Activated T-helper 17 cell treated with anti-CD3 and anti-CD28 coated beads, Interleukin-2, amount 50 U/mL, for 72 hours (primary cell): ENCODE data around the gene EFNA1. TPM values are rescaled to one million over a fixed set of nuclear protein-coding genes. Genes with fewer than 3 reads are reported as not detected.

ENCODE experiments used
- ATAC-seq: fragments of 150-1000 bp; cut with Tn5 transposase; replicated peaks from 2 replicates; pipeline ENCODE4 v1.10.0; 2021; ENCODE audit warnings: mild to moderate bottlenecking, moderate library complexity
- H3K27ac Mint-ChIP-seq: one replicate; pipeline ENCODE4 v1.8.0; 2022; ENCODE audit warnings: mixed read lengths
- H3K27me3 Mint-ChIP-seq: one replicate; pipeline ENCODE4 v1.8.0; 2022; ENCODE audit warnings: mixed read lengths
- H3K36me3 Mint-ChIP-seq: one replicate; pipeline ENCODE4 v1.8.0; 2022; ENCODE audit warnings: low read depth, mild to moderate bottlenecking, mixed read lengths
- H3K4me1 Mint-ChIP-seq: one replicate; pipeline ENCODE4 v1.8.0; 2022; ENCODE audit warnings: mixed read lengths
- H3K4me3 Mint-ChIP-seq: one replicate; pipeline ENCODE4 v1.8.0; 2022; ENCODE audit warnings: mild to moderate bottlenecking, mixed read lengths
- H3K9me3 Mint-ChIP-seq: one replicate; pipeline ENCODE4 v1.8.0; 2022; ENCODE audit warnings: mixed read lengths
- total RNA-seq, 2 donors: library from RNA; stranded (reverse); gene quantifications; one replicate each; pipeline ENCODE4 v1.2.3, GENCODE V29; 2022

EFNA1 gene
- total RNA-seq, 2 donors from 2014 or later, result 0.48 TPM; not detected in 1

DNA sequence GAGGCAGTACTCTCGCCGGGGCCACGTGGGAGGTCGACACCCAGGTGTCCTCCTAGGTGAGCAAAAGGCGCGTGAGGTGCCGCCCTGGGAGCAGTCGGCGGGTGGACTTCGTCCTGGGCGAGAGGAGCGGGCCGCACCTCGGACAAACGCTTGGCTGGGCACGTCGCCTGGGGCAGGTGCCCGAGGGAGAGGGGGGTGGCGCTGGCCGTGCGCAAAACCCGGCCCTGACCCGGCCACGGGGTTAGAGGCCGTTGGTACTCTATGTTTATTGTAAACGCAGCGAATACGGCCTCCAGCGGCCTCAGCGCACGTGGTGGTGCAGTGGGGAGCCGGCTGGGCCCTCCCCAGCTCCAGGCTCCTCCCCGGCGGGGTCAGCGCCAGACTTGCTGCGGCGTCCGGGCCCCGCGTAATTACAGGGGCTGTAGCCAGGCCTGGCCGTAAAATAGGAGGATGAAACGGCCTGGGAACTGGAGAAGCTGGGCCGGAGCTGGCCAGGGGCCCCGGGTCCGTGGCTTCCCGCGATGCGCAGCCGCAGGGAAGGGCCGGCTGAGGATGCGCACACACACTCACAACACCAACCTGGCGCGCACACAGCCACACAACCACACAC lies 1.6 kb upstream of the EFNA1 start:
- Mint-ChIP-seq H3K36me3 (no peaks in the 10 kb centered on the region), H3K4me3 (peak overlapping the region; percentile 79)

DNA sequence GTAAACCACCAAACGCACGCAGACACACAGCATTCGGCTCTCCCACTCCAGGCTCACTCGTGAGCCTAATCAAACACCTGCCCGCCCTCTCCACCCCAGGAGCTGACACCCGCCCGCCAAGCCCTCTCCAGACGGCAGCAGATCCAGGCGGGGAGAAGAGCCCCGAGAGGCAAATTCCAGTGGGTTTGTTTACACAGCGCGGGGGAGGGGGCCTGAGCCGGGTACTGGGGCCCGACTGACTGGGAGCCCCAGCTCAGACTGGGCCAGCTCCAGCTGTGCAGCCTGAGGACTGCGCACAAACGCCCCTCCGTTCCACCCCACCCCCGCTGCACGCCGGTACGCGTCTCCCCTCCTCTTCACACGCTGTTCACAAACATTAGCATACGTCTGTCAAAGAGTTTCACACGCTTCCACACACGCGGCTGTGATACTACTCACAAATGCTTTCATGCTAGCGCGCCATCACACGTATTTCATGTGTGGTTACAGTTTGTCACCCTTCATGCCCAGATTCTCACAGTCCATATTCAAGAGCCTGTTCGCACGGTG lies 1.0 kb upstream of the EFNA1 start:
- Mint-ChIP-seq H3K36me3 (no peaks in the 10 kb centered on the region), H3K4me1 (peaks cover 16% of the 10 kb centered on the region), H3K27me3 (peaks cover 15% of the 10 kb centered on the region), H3K9me3 (no peaks in the 10 kb centered on the region), H3K4me3 (peak overlapping the region; percentile 79), H3K27ac (peak overlapping the region; percentile 5)
- ATAC-seq, result peak; percentile 61

More for the DNA sequence above, 1.6 kb upstream of the EFNA1 start:
- ATAC-seq, result no peak
- Mint-ChIP-seq H3K4me1 (peaks cover 16% of the 10 kb centered on the region), H3K9me3 (no peaks in the 10 kb centered on the region), H3K27ac (no peak overlapping the region), H3K27me3 (peaks cover 15% of the 10 kb centered on the region)

DNA sequence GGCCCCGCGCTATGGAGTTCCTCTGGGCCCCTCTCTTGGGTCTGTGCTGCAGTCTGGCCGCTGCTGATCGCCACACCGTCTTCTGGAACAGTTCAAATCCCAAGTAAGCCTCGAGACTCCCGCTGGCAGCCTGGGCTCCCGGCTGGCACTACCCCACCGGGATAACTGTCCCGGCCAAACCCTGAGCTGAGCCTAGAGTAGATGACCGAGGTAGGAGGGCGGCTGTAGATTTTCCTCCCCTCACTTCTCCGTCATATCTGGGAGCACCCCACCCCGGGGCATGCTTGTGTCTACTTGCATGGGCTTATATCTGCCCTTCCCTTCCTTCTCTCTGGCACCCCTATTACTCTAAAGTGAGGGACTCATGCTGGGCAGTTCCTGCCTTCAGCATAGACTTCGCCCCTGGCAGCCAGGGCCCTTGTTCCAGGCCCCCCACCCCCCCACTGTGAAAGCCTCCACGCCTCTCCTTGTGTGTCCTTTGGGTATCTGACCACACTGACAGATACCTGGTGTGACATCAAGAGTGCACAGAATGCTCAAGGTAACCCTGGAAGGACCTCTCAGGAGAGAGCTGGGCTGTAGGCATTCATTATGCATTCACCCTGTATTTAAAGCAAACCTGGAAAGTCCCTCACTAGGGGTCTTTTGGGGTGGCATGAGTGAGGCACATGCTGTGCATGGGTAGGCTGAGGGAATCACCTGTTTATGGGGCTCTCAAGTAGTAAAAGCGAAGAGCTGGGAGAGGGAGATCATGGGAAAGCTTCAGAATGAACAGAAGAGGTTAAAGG lies 485 bp downstream of the EFNA1 start:
- peaks cover 15% of the 10 kb centered on the region for H3K27me3 Mint-ChIP-seq
- peak overlapping the region; percentile 62 for H3K27ac Mint-ChIP-seq
- peak overlapping the region; percentile 79 for H3K4me3 Mint-ChIP-seq
- no peak for ATAC-seq
- H3K4me1 Mint-ChIP-seq, result peaks cover 16% of the 10 kb centered on the region
- H3K9me3 Mint-ChIP-seq, result no peaks in the 10 kb centered on the region
- H3K36me3 Mint-ChIP-seq, result no peaks in the 10 kb centered on the region

- ATAC-seq, result no peak
- Mint-ChIP-seq H3K27me3 (peaks cover 15% of the 10 kb centered on the region), H3K9me3 (no peaks in the 10 kb centered on the region), H3K36me3 (no peaks in the 10 kb centered on the region), H3K27ac (peak overlapping the region; percentile 62), H3K4me1 (peaks cover 22% of the 10 kb centered on the region), H3K4me3 (peak overlapping the region; percentile 79)
Measured at GRCh38 chr1:155128755-155129473, 1.2 kb downstream of the EFNA1 start.

- peaks cover 6% of the 10 kb centered on the region for H3K36me3 Mint-ChIP-seq
- H3K4me3 Mint-ChIP-seq, result no peak overlapping the region
- H3K27ac Mint-ChIP-seq, result peak overlapping the region; percentile 26
- H3K27me3 Mint-ChIP-seq, result peaks cover 15% of the 10 kb centered on the region
- no peak for ATAC-seq
- peaks cover 30% of the 10 kb centered on the region for H3K4me1 Mint-ChIP-seq
- H3K9me3 Mint-ChIP-seq, result no peaks in the 10 kb centered on the region
Measured at GRCh38 chr1:155130272-155131006, 2.8 kb downstream of the EFNA1 start.

DNA sequence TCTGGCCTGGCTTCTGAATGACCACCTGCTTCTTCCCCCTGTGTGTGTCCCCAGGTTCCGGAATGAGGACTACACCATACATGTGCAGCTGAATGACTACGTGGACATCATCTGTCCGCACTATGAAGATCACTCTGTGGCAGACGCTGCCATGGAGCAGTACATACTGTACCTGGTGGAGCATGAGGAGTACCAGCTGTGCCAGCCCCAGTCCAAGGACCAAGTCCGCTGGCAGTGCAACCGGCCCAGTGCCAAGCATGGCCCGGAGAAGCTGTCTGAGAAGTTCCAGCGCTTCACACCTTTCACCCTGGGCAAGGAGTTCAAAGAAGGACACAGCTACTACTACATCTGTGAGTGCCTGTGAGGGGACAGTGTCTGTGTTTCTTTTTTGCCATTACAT lies 3.6 kb downstream of the EFNA1 start:
- no peak overlapping the region for H3K4me3 Mint-ChIP-seq
- H3K9me3 Mint-ChIP-seq, result no peaks in the 10 kb centered on the region
- peak overlapping the region; percentile 66 for H3K27ac Mint-ChIP-seq
- ATAC-seq, result no peak
- peaks cover 15% of the 10 kb centered on the region for H3K36me3 Mint-ChIP-seq
- H3K27me3 Mint-ChIP-seq, result peaks cover 15% of the 10 kb centered on the region
- peaks cover 30% of the 10 kb centered on the region for H3K4me1 Mint-ChIP-seq

DNA sequence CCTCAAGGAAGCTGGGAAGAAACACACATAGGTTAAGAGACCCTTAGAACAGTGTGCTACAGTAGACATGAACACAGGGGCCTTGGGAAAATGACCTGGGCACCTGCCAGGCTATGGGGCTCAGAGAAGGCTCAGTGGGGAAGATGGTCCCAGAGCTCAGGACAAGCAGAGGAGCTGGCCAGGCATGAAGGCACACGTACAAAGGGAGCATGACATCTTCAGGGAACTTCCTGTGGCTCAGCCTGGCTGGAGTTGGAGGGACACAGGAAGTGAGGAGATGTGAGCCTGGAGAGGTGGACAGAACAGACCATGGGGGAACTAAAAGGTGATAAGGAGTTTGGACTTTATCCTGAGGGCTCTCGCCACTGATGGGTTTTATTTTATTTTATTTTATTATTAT lies 4.2 kb downstream of the EFNA1 start:
- H3K4me3 Mint-ChIP-seq, result no peak overlapping the region

GRCh38 chr1:155133799-155134281 lies 6.2 kb downstream of the EFNA1 start:
- Mint-ChIP-seq H3K4me3 (no peak overlapping the region), H3K36me3 (peaks cover 40% of the 10 kb centered on the region), H3K9me3 (no peaks in the 10 kb centered on the region), H3K27ac (no peak overlapping the region), H3K4me1 (peaks cover 24% of the 10 kb centered on the region), H3K27me3 (no peaks in the 10 kb centered on the region)
- no peak for ATAC-seq

More for the DNA sequence above, 4.2 kb downstream of the EFNA1 start:
- peaks cover 26% of the 10 kb centered on the region for H3K4me1 Mint-ChIP-seq
- peaks cover 12% of the 10 kb centered on the region for H3K27me3 Mint-ChIP-seq
- peaks cover 21% of the 10 kb centered on the region for H3K36me3 Mint-ChIP-seq
- H3K27ac Mint-ChIP-seq, result peak overlapping the region; percentile 66
- no peak for ATAC-seq
- H3K9me3 Mint-ChIP-seq, result no peaks in the 10 kb centered on the region

DNA sequence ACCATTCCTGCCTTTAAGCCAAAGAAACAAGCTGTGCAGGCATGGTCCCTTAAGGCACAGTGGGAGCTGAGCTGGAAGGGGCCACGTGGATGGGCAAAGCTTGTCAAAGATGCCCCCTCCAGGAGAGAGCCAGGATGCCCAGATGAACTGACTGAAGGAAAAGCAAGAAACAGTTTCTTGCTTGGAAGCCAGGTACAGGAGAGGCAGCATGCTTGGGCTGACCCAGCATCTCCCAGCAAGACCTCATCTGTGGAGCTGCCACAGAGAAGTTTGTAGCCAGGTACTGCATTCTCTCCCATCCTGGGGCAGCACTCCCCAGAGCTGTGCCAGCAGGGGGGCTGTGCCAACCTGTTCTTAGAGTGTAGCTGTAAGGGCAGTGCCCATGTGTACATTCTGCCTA lies 6.6 kb downstream of the EFNA1 start:
- peak overlapping the region; percentile 98 for H3K27ac Mint-ChIP-seq

GRCh38 chr1:155134880-155135414 lies 7.3 kb downstream of the EFNA1 start:
- peak overlapping the region; percentile 98 for H3K27ac Mint-ChIP-seq
- peaks cover 24% of the 10 kb centered on the region for H3K4me1 Mint-ChIP-seq
- peaks cover 51% of the 10 kb centered on the region for H3K36me3 Mint-ChIP-seq
- peak; percentile 84 for ATAC-seq
- H3K27me3 Mint-ChIP-seq, result no peaks in the 10 kb centered on the region
- peak overlapping the region; percentile 95 for H3K4me3 Mint-ChIP-seq
- no peaks in the 10 kb centered on the region for H3K9me3 Mint-ChIP-seq

More for the DNA sequence above, 6.6 kb downstream of the EFNA1 start:
- no peak for ATAC-seq
- H3K4me1 Mint-ChIP-seq, result peaks cover 24% of the 10 kb centered on the region
- peak overlapping the region; percentile 95 for H3K4me3 Mint-ChIP-seq
- H3K9me3 Mint-ChIP-seq, result no peaks in the 10 kb centered on the region
- peaks cover 45% of the 10 kb centered on the region for H3K36me3 Mint-ChIP-seq
- no peaks in the 10 kb centered on the region for H3K27me3 Mint-ChIP-seq

DNA sequence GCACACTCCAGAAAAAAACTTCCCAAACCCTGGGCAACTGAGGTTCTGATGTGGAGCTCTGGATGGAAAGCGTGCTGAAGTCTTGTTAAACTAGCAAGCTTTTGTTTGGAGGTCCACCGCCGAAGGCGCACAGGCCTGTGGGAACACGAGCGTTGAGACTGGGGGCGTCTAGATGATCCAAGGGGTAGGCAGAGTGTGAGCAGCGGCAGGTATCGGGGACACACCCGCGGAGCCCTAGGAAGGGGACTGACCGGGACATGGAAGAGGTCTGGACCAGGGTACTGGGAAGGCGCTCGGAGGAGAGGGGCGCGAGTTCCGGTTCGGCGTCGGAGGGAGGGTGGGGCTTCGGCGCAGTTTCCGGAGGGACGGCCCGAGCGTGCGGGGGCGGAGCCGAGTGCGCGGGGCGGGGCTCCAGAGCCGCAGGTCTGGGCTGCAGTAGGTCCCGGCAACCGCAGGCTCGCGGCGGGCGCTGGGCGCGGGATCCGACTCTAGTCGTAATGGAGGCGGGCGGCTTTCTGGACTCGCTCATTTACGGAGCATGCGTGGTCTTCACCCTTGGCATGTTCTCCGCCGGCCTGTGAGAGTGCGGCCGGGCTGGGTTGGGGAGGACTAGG lies 7.8 kb downstream of the EFNA1 start, which contains the start of gene SLC50A1:
SLC50A1 (plus strand) TSS at position 438 of the 614 bp plus-strand sequence; CDS start at position 498, 60 bp downstream.
- Mint-ChIP-seq H3K27ac (peak within 1 kb of the TSS; percentile 98), H3K36me3 (peaks cover 57% of the 10 kb centered on the region), H3K4me1 (peaks cover 24% of the 10 kb centered on the region), H3K27me3 (no peaks in the 10 kb centered on the region), H3K9me3 (no peaks in the 10 kb centered on the region), H3K4me3 (peak within 1 kb of the TSS; percentile 95)
- peak; percentile 79 for ATAC-seq

DNA sequence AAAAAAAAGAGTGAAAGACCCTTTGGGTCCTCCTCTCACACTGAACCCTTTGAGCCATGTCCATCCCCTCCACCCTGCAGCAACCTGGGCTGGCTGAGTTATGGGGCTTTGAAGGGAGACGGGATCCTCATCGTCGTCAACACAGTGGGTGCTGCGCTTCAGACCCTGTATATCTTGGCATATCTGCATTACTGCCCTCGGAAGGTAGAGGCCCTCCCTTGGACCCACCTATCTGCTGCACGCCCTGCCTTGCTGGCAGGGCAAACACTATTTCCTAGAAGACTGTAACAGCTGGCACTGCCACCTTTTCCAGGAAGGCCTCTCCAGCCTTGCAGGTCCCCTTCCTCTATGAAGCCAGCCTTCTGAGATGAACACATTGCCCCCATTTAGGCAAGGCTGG lies 9.1 kb downstream of the EFNA1 start:
- Mint-ChIP-seq H3K36me3 (peaks cover 58% of the 10 kb centered on the region), H3K4me1 (peaks cover 24% of the 10 kb centered on the region), H3K27me3 (no peaks in the 10 kb centered on the region), H3K4me3 (peak overlapping the region; percentile 95), H3K27ac (peak overlapping the region; percentile 98), H3K9me3 (no peaks in the 10 kb centered on the region)
- no peak for ATAC-seq
